Mammary epithelial cell (primary cell): ENCODE data around the gene LAMB4.

Source experiments
- CTCF ChIP-seq, 2 donors: IDR thresholded peaks in 1 of 2; conservative IDR thresholded peaks in 1 of 2; 2 replicates each; pipeline ENCODE4 v1.5.1; 2011 to 2012; ENCODE audit warnings: inconsistent platforms in 2 of 2, low read length in 2 of 2, mild to moderate bottlenecking in 2 of 2, control low read depth in 1 of 2, low read depth in 1 of 2; ENCODE audit not compliant: insufficient read depth in 1 of 2; ENCODE audit errors: extremely low read depth in 1 of 2
- EZH2 ChIP-seq: IDR thresholded peaks from 2 replicates; pipeline ENCODE4 v1.6.1; 2012; ENCODE audit warnings: low read length, inconsistent platforms, borderline replicate concordance

GRCh38 chr7:108120933-108121332 lies 9.2 kb downstream of the LAMB4 start:
- TF ChIP-seq CTCF (conservative IDR thresholded peaks at IDR 0.05 in 1 of 2, IDR thresholded peaks at IDR 0.05 in 1 of 2; ENCODE audit: extremely low read depth in 1 of 2, insufficient read depth in 1 of 2, low read depth in 1 of 2, low read length in 2 of 2) (no peak), EZH2 (no peak)
